CD4-positive, alpha-beta T cell (primary cell): ENCODE data around the gene RNASE13. TPM values are rescaled to one million over a fixed set of nuclear protein-coding genes. Genes with fewer than 3 reads are reported as not detected.

Experiments
- ATAC-seq: fragments of 200-7000 bp; cut with Tn5 transposase; one replicate; pipeline ENCODE4 v1.10.0; 2022; ENCODE audit warnings: mild to moderate bottlenecking; ENCODE audit not compliant: poor library complexity
- CTCF ChIA-PET: fragments of 350-600 bp; sonication (Branson Sonifier 250); formaldehyde crosslinking; loops from one replicate; lab custom pipeline; 2021; ENCODE audit warnings: antibody characterized with exemption, inconsistent platforms; lab: Charles Lee
- POLR2A ChIA-PET: fragments of 350-600 bp; sonication (Branson Sonifier 250); formaldehyde crosslinking; loops from one replicate; lab custom pipeline; 2021; ENCODE audit warnings: antibody characterized with exemption, inconsistent platforms; lab: Charles Lee
- DNase-seq, 14 experiments: peaks; one replicate each; pipeline ENCODE4 v3.0.0-alpha.2; 2013 to 2020; ENCODE audit warnings: mixed read lengths in 2 of 14
- H3K27ac ChIP-seq, 2 donors: one replicate each; pipeline versions ENCODE4 v1.5.1 to v1.7.0; 2013; ENCODE audit warnings: low read length in 2 of 2, low read depth in 1 of 2, mild to moderate bottlenecking in 1 of 2
- H3K27me3 ChIP-seq, 2 experiments: 1 replicate in 1 of 2; 2 replicates in 1 of 2; pipeline versions ENCODE4 v1.6.1 to v1.7.0; 2013; ENCODE audit warnings: low read length in 2 of 2, control low read depth in 1 of 2, mild to moderate bottlenecking in 1 of 2, moderate library complexity in 1 of 2; ENCODE audit not compliant: insufficient read depth in 2 of 2, control insufficient read depth in 1 of 2
- H3K36me3 ChIP-seq: one replicate; pipeline ENCODE4 v1.6.1; 2013; ENCODE audit warnings: low read length, control low read depth; ENCODE audit not compliant: insufficient read depth
- H3K4me1 ChIP-seq: one replicate; pipeline ENCODE4 v1.6.1; 2013; ENCODE audit warnings: low read length, control low read depth; ENCODE audit not compliant: insufficient read depth
- H3K4me3 ChIP-seq: one replicate; pipeline ENCODE4 v1.5.1; 2013; ENCODE audit warnings: mild to moderate bottlenecking, low read length, moderate library complexity
- H3K9me3 ChIP-seq, 2 experiments: 1 replicate in 1 of 2; 2 replicates in 1 of 2; pipeline versions ENCODE4 v1.6.1 to v1.7.0; 2013; ENCODE audit warnings: low read length in 2 of 2, mild to moderate bottlenecking in 2 of 2, control low read depth in 1 of 2, moderate library complexity in 1 of 2; ENCODE audit not compliant: control insufficient read depth in 1 of 2, insufficient read depth in 1 of 2
- H3K27ac Mint-ChIP-seq: one replicate; pipeline ENCODE4 v1.8.0; 2020; ENCODE audit warnings: mixed read lengths
- H3K27me3 Mint-ChIP-seq: one replicate; pipeline ENCODE4 v1.8.0; 2021; ENCODE audit warnings: mixed read lengths
- H3K36me3 Mint-ChIP-seq: one replicate; pipeline ENCODE4 v1.8.0; 2021; ENCODE audit warnings: low read depth, mixed read lengths
- H3K4me1 Mint-ChIP-seq: one replicate; pipeline ENCODE4 v1.8.0; 2021; ENCODE audit warnings: low read depth, mixed read lengths
- H3K4me3 Mint-ChIP-seq: one replicate; pipeline ENCODE4 v1.8.0; 2020; ENCODE audit warnings: mild to moderate bottlenecking, mixed read lengths
- H3K9me3 Mint-ChIP-seq: one replicate; pipeline ENCODE4 v1.8.0; 2020; ENCODE audit warnings: mixed read lengths
- CTCF ChIP-seq: fragments of 200-600 bp; IDR thresholded peaks from one replicate; pipeline ENCODE4 v1.8.0; 2022; ENCODE audit warnings: antibody characterized with exemption, mild to moderate bottlenecking
- intact Hi-C, 2 experiments: fragments of 100-400 bp; cut with DNase I in 1 of 2; cut with micrococcal nuclease in 1 of 2; formaldehyde crosslinking; loops; one replicate each; pipeline versions ENCODE4 v1.15.1 to v1.9.0; 2023 to 2025; cut with DNase I, micrococcal nuclease
- total RNA-seq, 174 experiments: library from RNA in 2 of 174; stranded (reverse) in 2 of 174; gene quantifications; one replicate each; pipeline ENCODE4 v1.2.3 and lab custom pipeline; 2021 to 2026

RNASE13 gene
- total RNA-seq, 2 experiments from 2014 or later, result not detected

GRCh38 chr14:21071225-21072030, 36.8 kb upstream of the RNASE13 start:
- H3K4me1 ChIP-seq, result peaks cover 37% of the 10 kb centered on the region
- no peaks in the 10 kb centered on the region for H3K9me3 Mint-ChIP-seq
- peak overlapping the region; percentile 86 for H3K4me3 Mint-ChIP-seq
- no peak overlapping the region for H3K27ac Mint-ChIP-seq
- ATAC-seq (peak; percentile 37), DNase-seq (peak in 8 of 14 experiments; percentile 19 to 76 (median 50))
- no peaks in the 10 kb centered on the region for H3K36me3 ChIP-seq
- peaks cover 37% of the 10 kb centered on the region for H3K4me1 Mint-ChIP-seq
- H3K27ac ChIP-seq, result no peak overlapping the region
- CTCF ChIA-PET, result interaction anchor here (0.9 to 2.7 kb wide), 5 partner anchors 17 to 56 kb away, joined by 3 to 26 read pairs (median 10); no protein-coding TSS in a partner anchor
- POLR2A ChIA-PET, result interaction anchor here (0.7 to 2.1 kb wide), 8 partner anchors 16 to 74 kb away, joined by 3 to 15 read pairs (median 4); partner anchors contain the start of gene ZNF219
- intact Hi-C loops, result no loop called here
- no peaks in the 10 kb centered on the region for H3K36me3 Mint-ChIP-seq
- peak overlapping the region; percentile 51 for H3K4me3 ChIP-seq
- H3K9me3 ChIP-seq, result peaks cover 0 to 13% of the 10 kb centered on the region in 2 experiments
- peaks cover 40 to 59% of the 10 kb centered on the region in 2 experiments for H3K27me3 ChIP-seq
- H3K27me3 Mint-ChIP-seq, result peaks cover 71% of the 10 kb centered on the region
- no peak for TF ChIP-seq CTCF

GRCh38 chr14:21070610-21071224, 36.1 kb upstream of the RNASE13 start:
- peaks cover 37% of the 10 kb centered on the region for H3K4me1 Mint-ChIP-seq
- peaks cover 75% of the 10 kb centered on the region for H3K27me3 Mint-ChIP-seq
- Histone ChIP-seq H3K27ac (no peak overlapping the region), H3K4me1 (peaks cover 37% of the 10 kb centered on the region), H3K27me3 (peaks cover 44 to 59% of the 10 kb centered on the region in 2 experiments), H3K9me3 (peaks cover 0 to 13% of the 10 kb centered on the region in 2 experiments), H3K4me3 (peak overlapping the region; percentile 51), H3K36me3 (no peaks in the 10 kb centered on the region)
- CTCF ChIA-PET, result interaction anchor here (0.9 to 2.7 kb wide), 5 partner anchors 18 to 56 kb away, joined by 3 to 26 read pairs (median 10); no protein-coding TSS in a partner anchor
- H3K27ac Mint-ChIP-seq, result no peak overlapping the region
- no peaks in the 10 kb centered on the region for H3K36me3 Mint-ChIP-seq
- H3K4me3 Mint-ChIP-seq, result peak overlapping the region; percentile 86
- POLR2A ChIA-PET, result interaction anchor here (0.7 to 2.1 kb wide), 7 partner anchors 17 to 73 kb away, joined by 3 to 15 read pairs (median 6); partner anchors contain the start of gene ZNF219
- no peaks in the 10 kb centered on the region for H3K9me3 Mint-ChIP-seq
- intact Hi-C loops, result no loop called here
- peak; percentile 39 for ATAC-seq
- TF ChIP-seq CTCF, result no peak
- DNase-seq, result peak in 5 of 14 experiments; percentile 10 to 61 (median 25)

DNA sequence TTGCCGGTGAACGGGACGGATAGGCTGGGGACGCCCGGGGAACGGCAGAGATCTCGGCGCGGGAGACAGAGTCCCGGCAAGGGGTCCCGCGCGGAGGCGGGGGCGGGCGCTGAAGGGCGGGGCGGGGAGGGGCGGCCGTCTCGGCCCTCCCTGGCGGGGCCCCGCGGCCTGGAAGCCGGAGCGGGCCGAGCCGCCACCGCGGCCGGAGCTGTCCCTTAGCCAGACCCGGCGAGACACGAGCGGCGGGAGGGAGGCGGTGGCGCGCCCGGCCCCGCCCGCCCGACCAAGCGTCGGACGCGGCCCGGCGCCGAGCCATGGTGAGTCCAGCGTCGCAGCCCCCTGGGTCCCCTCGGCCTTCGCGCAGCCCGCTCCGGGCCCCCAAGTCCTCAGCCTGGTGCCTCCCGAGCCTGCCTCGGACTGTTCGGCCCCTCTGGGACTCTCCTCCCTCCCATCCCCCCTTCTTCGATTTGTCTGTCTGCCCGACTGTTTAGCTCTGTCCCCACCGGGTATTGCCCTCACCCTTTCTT, 35.5 kb upstream of the RNASE13 start, which contains the start of gene ARHGEF40:
ARHGEF40 (plus strand) TSS at position 222 of the 527 bp plus-strand sequence; CDS start at position 315, 93 bp downstream.
- H3K4me1 Mint-ChIP-seq, result peaks cover 37% of the 10 kb centered on the region
- Histone ChIP-seq H3K36me3 (no peaks in the 10 kb centered on the region), H3K27me3 (peaks cover 44 to 59% of the 10 kb centered on the region in 2 experiments), H3K4me3 (peak within 1 kb of the TSS; percentile 51), H3K4me1 (peaks cover 37% of the 10 kb centered on the region), H3K27ac (no peak within 1 kb of the TSS), H3K9me3 (peaks cover 0 to 13% of the 10 kb centered on the region in 2 experiments)
- peak in 4 of 14 experiments; percentile 25 to 62 (median 48) for DNase-seq
- intact Hi-C loops, result no loop called here
- POLR2A ChIA-PET, result interaction anchor here (0.7 to 2.1 kb wide), 4 partner anchors 18 to 73 kb away, joined by 3 to 15 read pairs (median 10); no protein-coding TSS in a partner anchor
- TF ChIP-seq CTCF, result no peak
- ATAC-seq, result no peak
- H3K36me3 Mint-ChIP-seq, result no peaks in the 10 kb centered on the region
- H3K4me3 Mint-ChIP-seq, result peak within 1 kb of the TSS; percentile 86
- CTCF ChIA-PET, result interaction anchor here (0.9 to 2.7 kb wide), 4 partner anchors 18 to 36 kb away, joined by 3 to 26 read pairs (median 14); no protein-coding TSS in a partner anchor
- peaks cover 78% of the 10 kb centered on the region for H3K27me3 Mint-ChIP-seq
- H3K27ac Mint-ChIP-seq, result no peak within 1 kb of the TSS
- H3K9me3 Mint-ChIP-seq, result no peaks in the 10 kb centered on the region
